ENCODE measurements around the gene CAMK1D.

CAMK1D gene

DNA sequence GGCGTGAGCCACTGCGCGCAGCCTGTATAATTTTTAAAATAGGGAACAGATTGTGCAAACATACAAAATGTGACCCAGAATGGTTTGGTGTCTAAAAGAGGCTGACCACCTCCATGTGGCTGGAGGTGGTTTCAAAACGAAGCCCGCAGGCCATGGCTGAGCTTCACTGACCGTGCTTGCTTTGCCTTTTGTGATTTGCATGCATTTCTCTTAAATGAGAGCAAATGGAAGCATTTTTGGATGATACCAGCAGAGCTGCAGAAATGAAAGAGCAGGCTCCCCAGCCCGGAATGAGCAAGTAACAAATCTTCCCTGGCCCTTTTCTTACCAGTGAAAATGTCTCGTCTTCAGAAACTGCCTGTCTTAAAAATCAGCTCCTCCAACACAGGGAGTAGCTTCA is 239.9 kb downstream of the CAMK1D start:
- in situ Hi-C loops (cut with HindIII; ENCODE audit: low sequenced_read_pairs), result no loop called here

- in situ Hi-C loops (cut with HindIII; ENCODE audit: low sequenced_read_pairs), result no loop called here
These were observed 240.4 kb downstream of the CAMK1D start for GRCh38 chr10:12589791-12590190.

GRCh38 chr10:12590675-12591659 is 241.6 kb downstream of the CAMK1D start:
- in situ Hi-C loops (cut with HindIII; ENCODE audit: low sequenced_read_pairs), result no loop called here

DNA sequence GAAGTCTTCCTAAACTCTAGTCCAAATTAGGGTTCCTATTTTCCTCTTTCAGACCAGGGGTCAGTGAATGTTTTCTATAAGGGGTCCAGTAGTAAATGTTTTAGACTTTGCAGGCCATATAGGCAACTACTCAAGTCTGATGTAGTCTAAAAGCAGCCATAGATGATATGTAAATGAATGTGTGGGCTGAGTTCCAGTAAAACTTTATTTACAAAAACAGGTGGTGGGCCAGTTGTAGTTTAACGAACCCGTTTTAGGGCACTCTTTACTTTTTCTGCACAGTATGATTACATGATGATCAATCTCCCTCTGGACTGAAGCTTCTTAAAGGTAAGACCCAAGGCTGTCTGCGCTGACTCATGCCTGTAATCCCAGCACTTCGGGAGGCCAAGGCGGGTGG is 243.6 kb downstream of the CAMK1D start:
- in situ Hi-C loops (cut with HindIII; ENCODE audit: low sequenced_read_pairs), result no loop called here

GRCh38 chr10:12594448-12594944 is 245.1 kb downstream of the CAMK1D start:
- in situ Hi-C loops (cut with HindIII; ENCODE audit: low sequenced_read_pairs), result no loop called here

DNA sequence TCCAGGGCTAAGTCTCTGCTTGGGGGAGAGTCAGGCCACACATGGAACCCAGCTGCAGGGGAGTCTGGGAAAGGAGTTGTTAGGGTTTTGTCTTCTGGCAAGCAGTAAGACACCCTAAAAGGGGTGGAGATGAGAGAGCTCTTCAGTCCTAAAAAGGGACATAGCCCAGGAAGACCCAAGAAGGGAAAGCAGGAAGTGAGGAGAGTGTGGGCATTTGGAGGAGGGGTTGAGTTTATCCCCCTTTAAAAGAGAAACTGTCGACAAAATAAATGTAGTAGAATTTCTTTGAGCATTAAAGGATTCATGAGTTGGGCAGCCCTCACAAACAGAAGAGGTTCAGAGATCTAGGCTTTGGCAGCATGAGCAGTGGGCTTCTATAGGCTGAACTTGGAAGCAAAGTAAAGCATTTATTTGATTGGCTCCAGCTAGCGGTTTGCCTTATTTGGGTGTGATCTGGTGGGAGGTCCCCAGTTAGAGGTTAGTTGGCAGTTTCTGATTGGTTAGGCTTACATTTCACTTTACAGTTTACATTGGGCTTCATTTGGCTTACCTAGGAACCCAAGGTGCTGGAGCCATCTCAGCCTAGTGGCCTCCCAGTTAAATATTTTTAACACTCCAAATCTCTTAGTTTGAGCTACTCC is 246.7 kb downstream of the CAMK1D start:
- in situ Hi-C loops (cut with HindIII; ENCODE audit: low sequenced_read_pairs), result no loop called here

DNA sequence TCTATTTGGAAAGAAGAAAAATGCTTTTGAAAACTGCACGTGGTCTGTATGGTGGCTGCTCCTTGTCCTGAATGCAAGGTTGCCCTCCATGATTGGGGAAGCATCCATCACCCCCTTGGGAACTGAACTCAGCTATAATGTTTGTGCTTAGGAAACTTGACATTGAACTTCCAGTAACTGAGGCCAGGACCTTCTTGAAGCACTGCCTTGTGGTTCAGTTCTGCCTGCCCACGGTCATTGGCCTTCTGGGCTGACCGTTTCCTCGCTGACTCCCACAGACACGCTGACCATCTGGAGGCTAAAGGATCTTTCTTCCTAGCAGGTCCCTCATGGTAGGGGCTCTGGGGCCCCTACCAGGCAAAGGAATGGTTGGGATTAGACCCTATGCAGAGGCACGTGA is 247.8 kb downstream of the CAMK1D start:
- in situ Hi-C loops (cut with HindIII; ENCODE audit: low sequenced_read_pairs), result no loop called here

- in situ Hi-C loops (cut with HindIII; ENCODE audit: low sequenced_read_pairs), result no loop called here
These were observed 248.7 kb downstream of the CAMK1D start for GRCh38 chr10:12597788-12598765.

GRCh38 chr10:12600652-12601051 is 251.3 kb downstream of the CAMK1D start:
- in situ Hi-C loops (cut with HindIII; ENCODE audit: low sequenced_read_pairs), result no loop called here

DNA sequence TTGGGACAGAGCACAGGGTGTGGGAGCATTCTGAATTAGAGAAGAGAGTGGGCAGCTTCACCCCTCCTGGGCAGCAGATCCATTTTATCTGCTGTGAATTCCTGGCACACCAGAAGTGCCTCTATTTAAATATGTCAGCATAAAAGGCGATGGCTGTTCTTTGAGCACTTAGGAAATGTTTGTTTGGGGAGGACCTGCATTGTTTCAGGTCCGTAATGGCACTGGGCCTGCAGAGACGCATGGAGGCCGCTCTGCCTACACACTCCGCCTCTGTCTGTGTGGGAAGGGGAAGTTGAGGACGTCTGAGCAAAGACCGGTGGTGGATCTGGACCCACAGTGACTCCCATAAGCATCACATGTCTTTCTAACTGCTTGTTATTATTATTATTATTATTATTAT is 253.2 kb downstream of the CAMK1D start:
- in situ Hi-C loops (cut with HindIII; ENCODE audit: low sequenced_read_pairs), result no loop called here

GRCh38 chr10:12603766-12604470 is 254.6 kb downstream of the CAMK1D start:
- in situ Hi-C loops (cut with HindIII; ENCODE audit: low sequenced_read_pairs), result no loop called here

GRCh38 chr10:12605580-12606405 is 256.4 kb downstream of the CAMK1D start:
- in situ Hi-C loops (cut with HindIII; ENCODE audit: low sequenced_read_pairs), result no loop called here

DNA sequence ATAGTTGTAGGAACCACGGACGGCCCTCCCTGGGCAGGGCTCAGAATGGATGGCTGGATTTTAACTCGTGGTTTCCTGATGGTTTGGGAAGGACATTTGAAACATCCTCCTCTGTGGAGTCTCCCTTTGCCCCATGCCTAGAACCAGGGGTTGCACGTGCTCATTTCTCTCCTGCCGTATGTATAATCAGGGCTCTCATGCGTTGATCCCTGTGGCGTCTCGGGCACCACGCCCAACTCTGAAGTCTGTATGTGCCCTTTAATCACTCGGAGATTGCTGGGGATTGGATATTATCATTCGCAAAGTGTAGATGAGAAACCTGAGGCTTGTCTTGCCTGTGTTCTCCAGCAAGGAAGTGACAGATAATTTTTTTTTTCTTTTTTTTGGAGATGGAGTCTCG is 257.1 kb downstream of the CAMK1D start:
- in situ Hi-C loops (cut with HindIII; ENCODE audit: low sequenced_read_pairs), result no loop called here

- in situ Hi-C loops (cut with HindIII; ENCODE audit: low sequenced_read_pairs), result no loop called here
These were observed 259.4 kb downstream of the CAMK1D start for GRCh38 chr10:12608761-12609160.

GRCh38 chr10:12609435-12609834 is 260.1 kb downstream of the CAMK1D start:
- in situ Hi-C loops (cut with HindIII; ENCODE audit: low sequenced_read_pairs), result no loop called here

GRCh38 chr10:12613136-12613535 is 263.8 kb downstream of the CAMK1D start:
- in situ Hi-C loops (cut with HindIII; ENCODE audit: low sequenced_read_pairs), result no loop called here

DNA sequence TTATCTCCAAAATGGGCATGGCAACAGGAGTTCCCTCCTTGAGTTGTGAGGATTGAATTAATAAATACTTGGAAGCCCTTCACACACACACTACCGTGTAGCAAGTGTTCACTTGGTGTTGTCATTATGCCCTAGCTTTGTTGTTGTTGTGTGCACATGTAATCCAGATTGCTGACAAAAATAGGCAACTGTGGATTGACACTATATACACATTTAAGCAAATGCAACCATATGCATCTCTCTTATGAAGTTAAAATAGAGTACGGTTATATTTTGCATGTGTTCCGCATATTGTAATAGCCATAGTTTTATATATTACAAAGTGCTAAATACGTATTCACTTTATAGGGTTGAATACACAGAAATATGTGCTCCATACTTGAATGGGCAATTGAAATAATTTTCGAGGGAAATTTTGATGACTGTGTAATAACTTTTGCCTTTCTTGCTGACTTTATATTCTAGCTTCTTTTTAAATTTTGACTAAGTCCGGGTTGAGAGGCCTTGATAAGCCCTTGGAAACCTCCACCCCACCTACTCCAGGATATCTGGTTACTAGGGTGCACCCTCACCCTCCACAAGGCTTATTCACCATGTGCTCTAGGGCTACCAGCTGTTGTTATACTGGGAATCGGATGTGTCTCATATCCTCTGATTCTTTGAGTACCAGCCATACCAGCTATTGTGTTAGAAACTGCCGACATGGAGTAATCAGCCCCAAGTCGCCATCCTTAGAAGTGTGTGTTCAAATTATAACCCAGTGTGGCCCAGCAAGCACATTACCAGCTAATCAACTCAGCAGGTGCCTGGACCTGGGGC is 265.0 kb downstream of the CAMK1D start:
- in situ Hi-C loops (cut with HindIII; ENCODE audit: low sequenced_read_pairs), result no loop called here

All from DLD1 (cell line).